OCI-LY7 (cell line): ENCODE data around the gene OPRL1. TPM values are rescaled to one million over a fixed set of nuclear protein-coding genes. Genes with fewer than 3 reads are reported as not detected.
A peak's percentile ranks its signal among the peaks of the same experiment; 100 is the strongest.
"Not testable (repeated sequence)": the region's sequence is repeated elsewhere in the genome, so short reads cannot be mapped to it uniquely, and the experiment has no call there.

Source experiments
- BruUV-seq: library from RNA; stranded (reverse); fragments of 400-500 nt; replicated peaks from 2 replicates; lab custom pipeline; 2021; lab: Mats Ljungman, UMichigan
- CTCF ChIA-PET: fragments of 300-600 bp; sonication (Branson Sonifier 250); formaldehyde crosslinking; loops from one replicate; lab custom pipeline; 2022; ENCODE audit warnings: antibody characterized with exemption; ENCODE audit not compliant: unreplicated experiment; lab: Charles Lee
- POLR2A ChIA-PET: fragments of 300-600 bp; sonication (Branson Sonifier 250); formaldehyde crosslinking; loops from one replicate; lab custom pipeline; 2022; ENCODE audit warnings: antibody characterized with exemption; lab: Charles Lee
- DNase-seq: peaks from one replicate; pipeline ENCODE4 v3.0.0-alpha.2; 2015; ENCODE audit warnings: low spot score
- H2AFZ ChIP-seq: fragments of 200-600 bp; sonication (generic), shearing (Covaris generic); 2 replicates; pipeline ENCODE4 v1.6.1; 2014; ENCODE audit warnings: mild to moderate bottlenecking, antibody characterized with exemption, low read length, moderate library complexity
- H3K27ac ChIP-seq: fragments of 200-600 bp; sonication (generic); 2 replicates; pipeline ENCODE4 v1.5.1; 2014; ENCODE audit warnings: mixed run types, low read depth, mild to moderate bottlenecking, moderate library complexity, low read length, inconsistent platforms; ENCODE audit not compliant: poor library complexity, severe bottlenecking
- H3K36me3 ChIP-seq: fragments of 200-600 bp; sonication (generic); 2 replicates; pipeline ENCODE4 v1.6.1; 2014; ENCODE audit warnings: mild to moderate bottlenecking, antibody characterized with exemption, low read length, moderate library complexity, mixed read lengths; ENCODE audit not compliant: insufficient read depth
- H3K4me1 ChIP-seq: fragments of 200-600 bp; sonication (generic); 2 replicates; pipeline ENCODE4 v1.5.1; 2014; ENCODE audit warnings: mild to moderate bottlenecking, low read length; ENCODE audit not compliant: insufficient read depth, poor library complexity, severe bottlenecking
- H3K4me2 ChIP-seq: fragments of 200-600 bp; sonication (generic); 2 replicates; pipeline ENCODE4 v1.6.1; 2014; ENCODE audit warnings: mild to moderate bottlenecking, low read length
- H3K4me3 ChIP-seq: fragments of 200-600 bp; sonication (generic); 2 replicates; pipeline ENCODE4 v1.5.1; 2014; ENCODE audit warnings: mild to moderate bottlenecking, low read depth, low read length; ENCODE audit not compliant: poor library complexity, severe bottlenecking
- H3K79me2 ChIP-seq: fragments of 200-600 bp; sonication (generic); 2 replicates; pipeline ENCODE4 v1.6.1; 2016; ENCODE audit warnings: low read depth, mild to moderate bottlenecking, low read length, moderate library complexity, mixed read lengths; ENCODE audit not compliant: insufficient read depth
- H3K9me2 ChIP-seq: fragments of 200-600 bp; sonication (generic); 2 replicates; pipeline ENCODE4 v1.6.1; 2016; ENCODE audit warnings: mild to moderate bottlenecking, low read length, mixed read lengths; ENCODE audit not compliant: insufficient read depth
- H3K9me3 ChIP-seq: fragments of 200-600 bp; sonication (generic); 2 replicates; pipeline ENCODE4 v1.6.1; 2014; ENCODE audit warnings: mild to moderate bottlenecking, mixed run types, low read length, mixed read lengths
- H4K20me1 ChIP-seq: fragments of 200-600 bp; sonication (generic); 2 replicates; pipeline ENCODE4 v1.6.1; 2014; ENCODE audit warnings: mild to moderate bottlenecking, antibody characterized with exemption, low read length, moderate library complexity, mixed read lengths; ENCODE audit not compliant: insufficient read depth
- EZH2phosphoT487 ChIP-seq: fragments of 200-600 bp; sonication (generic); IDR thresholded peaks from 2 replicates; pipeline ENCODE4 v1.6.1; 2018; ENCODE audit warnings: low read depth, borderline replicate concordance, mild to moderate bottlenecking, mixed run types, antibody characterized with exemption, low read length, moderate library complexity, mixed read lengths
- intact Hi-C: fragments of 100-400 bp; cut with micrococcal nuclease; formaldehyde crosslinking; loops from one replicate; pipeline ENCODE4 v1.10.0; 2022; ENCODE audit not compliant: unreplicated experiment
- total RNA-seq, 2 experiments: library from RNA; depleted of rRNA in 1 of 2; stranded (reverse); fragments of >200 nt in 1 of 2; shearing (Covaris generic) in 1 of 2; gene quantifications; 2 replicates each; pipeline ENCODE4 v1.2.3, GENCODE V29; 2014 to 2022
- TF ChIP-seq, protein P1 (sequence below): fragments of 200-600 bp; sonication (generic); conservative IDR thresholded peaks from 2 replicates; pipeline ENCODE4 v1.5.1; 2014; ENCODE audit warnings: mild to moderate bottlenecking, antibody characterized with exemption, low read length, moderate library complexity, mixed read lengths

Gene OPRL1
- total RNA-seq, 2 experiments from 2014 or later = 6.4 to 7.6 TPM

DNA sequence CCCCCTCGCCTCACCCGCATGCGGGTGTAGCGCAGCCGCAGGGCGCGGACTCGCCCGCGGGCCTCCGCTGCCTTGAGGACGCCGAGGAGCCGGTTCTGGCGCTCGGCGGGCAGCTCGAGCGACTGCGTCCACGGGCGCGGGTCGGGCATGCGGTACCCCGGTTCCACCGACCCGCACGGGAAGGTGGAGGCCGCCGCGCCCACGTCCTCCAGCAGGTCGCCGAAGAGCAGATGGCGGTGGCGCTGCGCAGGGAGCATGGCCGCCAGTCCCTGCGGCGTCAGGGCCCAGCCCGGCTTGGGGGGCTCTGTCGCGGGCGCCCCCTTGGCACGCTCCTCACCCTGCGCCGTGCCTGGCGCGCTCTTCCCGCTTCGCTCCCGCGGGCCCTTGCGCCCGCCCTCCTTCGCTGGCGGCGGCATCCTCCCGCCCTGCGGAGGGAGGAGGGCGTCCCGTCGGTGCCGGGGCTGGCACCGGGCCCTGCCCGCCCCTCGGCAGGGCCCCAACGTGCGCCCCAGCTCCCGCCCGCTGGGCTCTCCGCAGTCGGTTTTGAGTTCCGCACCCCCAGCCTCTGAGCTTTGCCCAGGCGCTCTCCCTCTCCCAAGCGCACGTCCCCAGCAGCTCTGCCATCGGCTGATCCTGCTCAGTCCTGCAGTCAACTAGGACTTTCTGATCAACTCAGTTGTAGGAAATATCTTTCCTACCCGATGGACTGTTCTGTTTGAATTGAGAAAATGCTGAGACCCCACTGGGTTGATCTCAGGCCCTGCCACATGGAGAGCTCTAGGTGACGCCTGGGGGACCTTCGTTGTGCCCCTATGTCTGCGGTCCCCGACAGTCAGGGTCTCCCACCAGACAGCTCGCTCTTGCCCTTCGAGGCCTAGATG is 4.2 kb downstream of the OPRL1 start, which contains the start of gene LKAAEAR1:
TSS of gene LKAAEAR1 (minus strand) at position 595 of the 881 bp plus-strand sequence. CDS start at position 416, 179 bp downstream.
- H3K9me2 ChIP-seq = no peaks in the 10 kb centered on the region
- no TSS peak for BruUV-seq

DNA sequence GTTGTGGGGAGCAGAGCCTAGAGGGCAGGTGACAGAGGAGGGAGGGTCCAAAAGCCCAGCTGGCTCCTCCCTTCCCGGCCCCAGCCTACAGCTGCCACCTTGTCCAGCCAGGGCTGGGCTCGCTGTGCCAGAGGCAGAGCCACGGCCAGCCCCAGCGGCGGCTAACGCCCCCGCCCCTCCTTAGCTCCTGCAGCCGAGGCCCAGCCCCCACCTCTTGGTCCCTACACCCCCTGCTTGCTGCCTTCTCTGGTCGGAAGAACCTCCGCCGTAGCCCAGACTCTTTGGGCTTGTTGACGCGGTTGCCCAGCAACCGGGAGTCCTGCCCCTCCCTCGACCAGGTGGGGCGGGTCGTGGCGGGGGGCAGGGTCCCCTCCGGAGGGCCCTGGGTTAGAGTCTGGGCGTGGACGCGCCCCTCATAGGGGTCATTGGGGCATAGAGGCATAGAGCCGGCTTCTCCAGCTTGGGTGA is 4.8 kb downstream of the OPRL1 start:
- no peaks in the 10 kb centered on the region for H3K36me3 ChIP-seq
- H4K20me1 ChIP-seq = no peaks in the 10 kb centered on the region
- H3K4me1 ChIP-seq = peaks cover 19% of the 10 kb centered on the region
- CTCF ChIA-PET = no interaction called here
- no peaks in the 10 kb centered on the region for H3K79me2 ChIP-seq
- H3K27ac ChIP-seq = no peak overlapping the region
- no peak for DNase-seq
- H3K9me2 ChIP-seq = no peaks in the 10 kb centered on the region
- no peak overlapping the region for H3K4me2 ChIP-seq
- no peak overlapping the region for H3K4me3 ChIP-seq
- intact Hi-C loops = no loop called here
- H3K9me3 ChIP-seq = no peaks in the 10 kb centered on the region
- no peak for TF ChIP-seq EZH2phosphoT487
- TF ChIP-seq, protein P1, sequence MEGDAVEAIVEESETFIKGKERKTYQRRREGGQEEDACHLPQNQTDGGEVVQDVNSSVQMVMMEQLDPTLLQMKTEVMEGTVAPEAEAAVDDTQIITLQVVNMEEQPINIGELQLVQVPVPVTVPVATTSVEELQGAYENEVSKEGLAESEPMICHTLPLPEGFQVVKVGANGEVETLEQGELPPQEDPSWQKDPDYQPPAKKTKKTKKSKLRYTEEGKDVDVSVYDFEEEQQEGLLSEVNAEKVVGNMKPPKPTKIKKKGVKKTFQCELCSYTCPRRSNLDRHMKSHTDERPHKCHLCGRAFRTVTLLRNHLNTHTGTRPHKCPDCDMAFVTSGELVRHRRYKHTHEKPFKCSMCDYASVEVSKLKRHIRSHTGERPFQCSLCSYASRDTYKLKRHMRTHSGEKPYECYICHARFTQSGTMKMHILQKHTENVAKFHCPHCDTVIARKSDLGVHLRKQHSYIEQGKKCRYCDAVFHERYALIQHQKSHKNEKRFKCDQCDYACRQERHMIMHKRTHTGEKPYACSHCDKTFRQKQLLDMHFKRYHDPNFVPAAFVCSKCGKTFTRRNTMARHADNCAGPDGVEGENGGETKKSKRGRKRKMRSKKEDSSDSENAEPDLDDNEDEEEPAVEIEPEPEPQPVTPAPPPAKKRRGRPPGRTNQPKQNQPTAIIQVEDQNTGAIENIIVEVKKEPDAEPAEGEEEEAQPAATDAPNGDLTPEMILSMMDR = no peak
- BruUV-seq = no TSS peak
- no peak overlapping the region for H2AFZ ChIP-seq
- POLR2A ChIA-PET = no interaction called here

More for the DNA sequence above, 4.2 kb downstream of the OPRL1 start, which contains the start of gene LKAAEAR1:
- Histone ChIP-seq H4K20me1 (no peaks in the 10 kb centered on the region), H3K79me2 (peaks cover under 1% of the 10 kb centered on the region; the same call in 1 of the 2 replicates), H3K4me3 (peak within 1 kb of the TSS; percentile 45), H3K36me3 (no peaks in the 10 kb centered on the region), H3K4me2 (peak within 1 kb of the TSS; percentile 72), H2AFZ (no peak within 1 kb of the TSS), H3K4me1 (peaks cover 19% of the 10 kb centered on the region), H3K9me3 (no peaks in the 10 kb centered on the region), H3K27ac (no peak within 1 kb of the TSS)
- intact Hi-C loops = loop anchor here (1.0 kb wide), 2 partner anchors 30 to 36 kb away; no protein-coding TSS in a partner anchor
- no peak for DNase-seq
- ChIA-PET CTCF (interaction anchor here (0.6 kb wide), 1 partner anchor 132 kb away, joined by 3 read pairs; no protein-coding TSS in a partner anchor), POLR2A (no interaction called here)
- TF ChIP-seq EZH2phosphoT487 = no peak
- TF ChIP-seq, protein P1 = peak; percentile 34; the same call in 1 of the 2 replicates

DNA sequence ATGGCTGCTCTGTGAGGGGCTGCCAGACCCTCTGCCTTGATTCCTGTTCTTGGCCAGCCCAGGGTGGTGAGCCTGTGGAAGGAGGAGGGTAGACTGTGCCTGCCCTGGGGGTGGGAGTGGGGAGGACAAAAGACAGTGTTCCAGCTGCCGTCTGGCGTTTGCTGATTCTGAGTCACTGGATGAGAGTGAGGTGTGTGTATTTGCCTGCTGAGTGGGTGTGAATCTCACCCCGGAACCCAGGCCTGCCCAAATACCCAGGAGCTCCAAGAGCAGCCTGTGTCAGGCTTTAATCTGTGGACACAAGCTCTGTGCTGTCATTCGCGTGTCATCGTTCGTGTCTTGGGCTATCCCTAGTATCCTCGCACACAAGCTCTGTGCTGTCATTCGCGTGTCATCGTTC is 6.9 kb downstream of the OPRL1 start:
- Histone ChIP-seq H3K79me2 (no peaks in the 10 kb centered on the region), H3K27ac (no peak overlapping the region), H3K4me2 (no peak overlapping the region), H3K4me1 (peaks cover 7% of the 10 kb centered on the region), H3K9me2 (no peaks in the 10 kb centered on the region), H3K36me3 (no peaks in the 10 kb centered on the region), H3K9me3 (no peaks in the 10 kb centered on the region), H4K20me1 (no peaks in the 10 kb centered on the region), H3K4me3 (no peak overlapping the region), H2AFZ (no peak overlapping the region)
- ChIA-PET POLR2A (no interaction called here), CTCF (no interaction called here)
- no peak for TF ChIP-seq EZH2phosphoT487
- TF ChIP-seq, protein P1 = no peak
- no TSS peak for BruUV-seq
- no peak for DNase-seq
- intact Hi-C loops = no loop called here

DNA sequence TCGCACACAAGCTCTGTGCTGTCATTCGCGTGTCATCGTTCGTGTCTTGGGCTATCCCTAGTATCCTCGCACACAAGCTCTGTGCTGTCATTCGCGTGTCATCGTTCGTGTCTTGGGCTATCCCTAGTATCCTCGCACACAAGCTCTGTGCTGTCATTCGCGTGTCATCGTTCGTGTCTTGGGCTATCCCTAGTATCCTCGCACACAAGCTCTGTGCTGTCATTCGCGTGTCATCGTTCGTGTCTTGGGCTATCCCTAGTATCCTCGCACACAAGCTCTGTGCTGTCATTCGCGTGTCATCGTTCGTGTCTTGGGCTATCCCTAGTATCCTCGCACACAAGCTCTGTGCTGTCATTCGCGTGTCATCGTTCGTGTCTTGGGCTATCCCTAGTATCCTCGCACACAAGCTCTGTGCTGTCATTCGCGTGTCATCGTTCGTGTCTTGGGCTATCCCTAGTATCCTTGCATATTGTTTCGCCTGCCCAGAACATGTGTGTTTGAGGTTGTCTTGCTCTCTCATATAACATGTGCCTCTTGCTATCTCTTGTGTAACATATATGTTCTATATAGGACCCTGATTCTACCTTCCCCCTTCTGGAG is 7.4 kb downstream of the OPRL1 start:
- H3K9me3 ChIP-seq, H3K79me2 ChIP-seq, H2AFZ ChIP-seq, H3K4me2 ChIP-seq, H3K27ac ChIP-seq, CTCF ChIA-PET, BruUV-seq, H3K4me3 ChIP-seq, DNase-seq, intact Hi-C loops, H4K20me1 ChIP-seq, POLR2A ChIA-PET, H3K36me3 ChIP-seq, H3K9me2 ChIP-seq: not testable (repeated sequence)
- H3K4me1 ChIP-seq = peaks cover 11% of the 10 kb centered on the region
